IPS-18c (cell line): ENCODE data around the gene PRODH.
"Not testable (repeated sequence)": the region's sequence is repeated elsewhere in the genome, so short reads cannot be mapped to it uniquely, and the experiment has no call there.

Experiments used
- H3K4me3 ChIP-seq: 2 replicates; pipeline ENCODE4 v1.7.0; 2013; ENCODE audit warnings: low read depth, mild to moderate bottlenecking, low read length, moderate library complexity; ENCODE audit not compliant: insufficient read depth
- H3K9me3 ChIP-seq: one replicate; pipeline ENCODE4 v1.6.1; 2013; ENCODE audit warnings: mild to moderate bottlenecking, low read length, moderate library complexity; ENCODE audit not compliant: control insufficient read depth, insufficient read depth

PRODH gene

GRCh38 chr22:18958321-18958705 lies 22.2 kb upstream of the PRODH start:
- H3K4me3 ChIP-seq, H3K9me3 ChIP-seq: not testable (repeated sequence)

- H3K4me3 ChIP-seq, H3K9me3 ChIP-seq: not testable (repeated sequence)
Measured at GRCh38 chr22:18957621-18958320, 21.7 kb upstream of the PRODH start.

- H3K9me3 ChIP-seq, H3K4me3 ChIP-seq: not testable (repeated sequence)
Measured at GRCh38 chr22:18956956-18957355, 20.9 kb upstream of the PRODH start.

GRCh38 chr22:18956121-18956895 lies 20.2 kb upstream of the PRODH start:
- not testable (repeated sequence) for H3K4me3 ChIP-seq, H3K9me3 ChIP-seq

GRCh38 chr22:18955696-18956095 lies 19.6 kb upstream of the PRODH start:
- no peak overlapping the region for H3K4me3 ChIP-seq
- H3K9me3 ChIP-seq: no peaks in the 10 kb centered on the region

GRCh38 chr22:18954990-18955571 lies 19.0 kb upstream of the PRODH start:
- H3K4me3 ChIP-seq: no peak overlapping the region
- no peaks in the 10 kb centered on the region for H3K9me3 ChIP-seq

GRCh38 chr22:18954303-18954989 lies 18.4 kb upstream of the PRODH start:
- not testable (repeated sequence) for H3K4me3 ChIP-seq, H3K9me3 ChIP-seq

- not testable (repeated sequence) for H3K9me3 ChIP-seq, H3K4me3 ChIP-seq
Measured at GRCh38 chr22:18953128-18953527, 17.0 kb upstream of the PRODH start.

- Histone ChIP-seq H3K9me3 (no peaks in the 10 kb centered on the region), H3K4me3 (no peak overlapping the region)
Measured at GRCh38 chr22:18952022-18952421, 15.9 kb upstream of the PRODH start.

GRCh38 chr22:18950141-18950540 lies 14.0 kb upstream of the PRODH start:
- Histone ChIP-seq H3K4me3 (no peak overlapping the region), H3K9me3 (no peaks in the 10 kb centered on the region)

- Histone ChIP-seq H3K9me3 (no peaks in the 10 kb centered on the region), H3K4me3 (no peak overlapping the region)
Measured at GRCh38 chr22:18947905-18948304, 11.8 kb upstream of the PRODH start.

- H3K9me3 ChIP-seq, H3K4me3 ChIP-seq: not testable (repeated sequence)
Measured at GRCh38 chr22:18947105-18947504, 11.0 kb upstream of the PRODH start.

GRCh38 chr22:18938691-18939090 lies 2.6 kb upstream of the PRODH start:
- not testable (repeated sequence) for H3K4me3 ChIP-seq, H3K9me3 ChIP-seq

- not testable (repeated sequence) for H3K4me3 ChIP-seq, H3K9me3 ChIP-seq
Measured at GRCh38 chr22:18934688-18935087, 1.4 kb downstream of the PRODH start.

GRCh38 chr22:18933914-18934313 lies 2.2 kb downstream of the PRODH start:
- Histone ChIP-seq H3K4me3 (no peak overlapping the region), H3K9me3 (no peaks in the 10 kb centered on the region)

- Histone ChIP-seq H3K9me3 (no peaks in the 10 kb centered on the region), H3K4me3 (no peak overlapping the region)
Measured at GRCh38 chr22:18931905-18932652, 4.0 kb downstream of the PRODH start.

- H3K9me3 ChIP-seq: no peaks in the 10 kb centered on the region
- no peak overlapping the region for H3K4me3 ChIP-seq
Measured at GRCh38 chr22:18929459-18929858, 6.6 kb downstream of the PRODH start.
